AG08395 (cell line): Measurements from ENCODE around the gene TDRD12.

Source experiments
- DNase-seq: peaks from one replicate; pipeline ENCODE4 v3.0.0; 2012; ENCODE audit warnings: mixed read lengths, low spot score

The TDRD12 gene

GRCh38 chr19:32868206-32868950, 148.8 kb downstream of the TDRD12 start:
- no peak for DNase-seq

GRCh38 chr19:32869369-32869965, 149.9 kb downstream of the TDRD12 start, which contains the start of gene SLC7A9:
Gene SLC7A9 (minus strand): TSS chr19:32869767. CDS start chr19:32868534, 1,233 bp downstream.
- no peak for DNase-seq

DNA sequence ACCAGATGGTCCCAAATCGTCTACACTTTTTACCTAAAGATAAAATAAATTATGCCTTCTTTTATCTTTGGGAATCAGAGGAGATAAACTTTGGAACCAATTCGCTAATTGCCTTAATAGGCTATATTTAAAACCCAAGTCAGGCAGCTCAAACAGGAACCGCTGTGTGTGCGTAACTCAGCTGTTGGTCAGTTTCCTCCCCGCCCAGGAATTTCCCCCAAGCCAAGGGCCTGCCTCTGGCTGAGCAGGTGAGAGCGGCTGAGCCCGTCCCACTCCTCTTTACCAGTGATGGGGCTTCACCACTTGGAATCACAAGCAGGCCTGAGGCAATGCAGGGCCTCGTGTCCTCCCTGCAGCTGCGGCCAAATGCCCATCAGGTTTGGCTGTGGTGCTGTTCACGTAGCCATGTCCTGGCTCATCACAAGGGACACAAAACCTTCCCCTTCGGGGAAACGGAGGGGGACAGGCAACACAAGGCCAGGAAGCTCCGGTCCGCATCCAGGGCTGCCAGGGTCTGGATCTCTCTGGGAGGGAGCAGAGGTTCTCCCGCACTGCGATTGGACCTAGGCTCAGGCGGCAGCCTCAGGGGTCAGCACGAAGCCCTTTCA, 150.5 kb downstream of the TDRD12 start:
- no peak for DNase-seq

- no peak for DNase-seq
Measured at GRCh38 chr19:32870981-32871451, 151.4 kb downstream of the TDRD12 start.

- DNase-seq = no peak
Measured at GRCh38 chr19:32872391-32872790, 152.8 kb downstream of the TDRD12 start.

- DNase-seq = no peak
Measured at GRCh38 chr19:32873247-32873959, 153.8 kb downstream of the TDRD12 start.

DNA sequence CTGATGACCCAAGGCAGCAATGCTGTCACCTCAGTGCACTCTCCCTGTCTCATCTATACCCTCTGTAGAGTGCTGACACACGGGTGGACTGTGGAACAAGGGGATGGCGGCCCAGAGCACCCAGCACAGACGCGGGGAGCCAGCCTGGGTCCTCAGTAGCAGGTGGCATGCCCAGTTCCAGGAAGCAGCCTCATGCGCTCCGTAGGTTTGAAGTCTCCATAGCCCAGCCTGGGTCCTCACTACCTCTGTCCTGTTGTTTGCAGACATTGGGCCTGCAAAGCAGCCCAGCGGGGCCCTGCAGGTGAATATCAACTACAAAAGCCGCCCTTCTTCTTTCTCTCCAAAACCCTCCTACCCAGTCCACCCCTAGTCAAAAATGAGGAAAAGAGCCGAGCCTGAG, 155.0 kb downstream of the TDRD12 start:
- no peak for DNase-seq

GRCh38 chr19:32875428-32875827, 155.9 kb downstream of the TDRD12 start:
- no peak for DNase-seq

GRCh38 chr19:32876236-32876918, 156.8 kb downstream of the TDRD12 start:
- DNase-seq = no peak

DNA sequence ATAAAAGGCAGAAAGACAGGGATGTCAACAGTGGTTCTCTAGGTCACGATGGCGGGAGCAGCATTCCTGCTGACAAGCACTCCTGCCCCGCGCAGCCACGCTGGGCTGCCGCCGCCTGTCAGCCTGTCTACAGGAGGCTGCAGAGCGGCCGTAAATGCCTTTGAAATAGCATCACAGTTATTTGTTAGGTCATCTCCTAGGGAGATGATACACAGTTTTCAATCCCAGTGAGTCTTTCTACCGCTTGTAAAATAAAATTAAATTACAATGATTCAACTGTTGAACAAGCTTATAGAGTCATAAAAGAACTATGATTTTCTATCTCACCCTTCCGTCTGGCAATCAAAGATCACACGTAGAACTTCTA, 157.3 kb downstream of the TDRD12 start:
- DNase-seq = no peak
